Keratinocyte (primary cell): ENCODE data around the gene TRAPPC11.

Experiments
- CTCF ChIP-seq, 3 experiments: IDR thresholded peaks in 1 of 3; conservative IDR thresholded peaks in 1 of 3; optimal IDR thresholded peaks in 1 of 3; 2 replicates in 2 of 3; 3 replicates in 1 of 3; pipeline versions ENCODE3 to v1.5.1; 2011; ENCODE audit warnings: low read length in 3 of 3, mild to moderate bottlenecking in 3 of 3, moderate library complexity in 2 of 3, control low read depth in 1 of 3, inconsistent platforms in 1 of 3; ENCODE audit not compliant: insufficient read depth in 2 of 3; ENCODE audit errors: extremely low read depth in 1 of 3
- EZH2 ChIP-seq: IDR thresholded peaks from one replicate; pipeline ENCODE4 v1.6.1; 2012; ENCODE audit warnings: inconsistent platforms, mild to moderate bottlenecking, low read length, moderate library complexity

GRCh38 chr4:183760326-183760725 is 101.2 kb downstream of the TRAPPC11 start:
- TF ChIP-seq EZH2 (no peak), CTCF (optimal IDR thresholded peaks at IDR 0.05 in 1 of 3, IDR thresholded peaks at IDR 0.05 in 1 of 3, conservative IDR thresholded peaks at IDR 0.05 in 1 of 3; ENCODE audit: extremely low read depth in 1 of 3, insufficient read depth in 2 of 3, low read length in 3 of 3) (no peak)
